ENCODE measurements around the gene NTRK3. TPM values are rescaled to one million over a fixed set of nuclear protein-coding genes. Genes with fewer than 3 reads are reported as not detected.

Gene NTRK3
- total and polyA plus RNA-seq, 4 donors, result 0.21 to 2.9 (median 0.32) TPM

DNA sequence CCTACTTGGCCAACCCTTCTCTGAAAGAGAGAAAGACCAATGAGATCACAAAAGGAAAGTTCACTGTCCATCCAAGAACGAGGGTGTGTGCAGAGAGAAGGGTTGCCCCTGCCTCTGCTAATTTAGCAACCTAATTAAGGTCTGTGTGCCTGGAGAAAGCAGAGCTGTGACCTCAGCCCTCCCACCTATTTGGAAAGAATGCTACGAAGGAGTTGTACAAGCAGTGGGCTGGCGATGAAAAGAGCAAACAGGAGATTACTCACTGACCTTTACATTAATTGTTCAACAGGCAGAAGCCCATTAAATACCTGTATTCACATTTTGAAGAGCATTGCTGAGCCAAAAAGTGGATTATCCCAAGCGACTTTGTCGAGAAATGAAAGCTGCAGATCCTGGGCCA lies 314.9 kb downstream of the NTRK3 start:
- Histone ChIP-seq H3K4me3 (ENCODE audit: low read depth in 1 of 3, low read length in 3 of 3) (no peak overlapping the region), H3K27me3 (ENCODE audit: control insufficient read depth in 4 of 4, insufficient read depth in 4 of 4, low read length in 3 of 4) (no peaks in the 10 kb centered on the region), H3K36me3 (ENCODE audit: control insufficient read depth in 4 of 4, insufficient read depth in 3 of 4, low read depth in 1 of 4, low read length in 3 of 4) (no peaks in the 10 kb centered on the region), H3K9me3 (ENCODE audit: control insufficient read depth in 4 of 4, low read length in 3 of 4) (no peaks in the 10 kb centered on the region), H3K27ac (ENCODE audit: low read depth in 1 of 2, low read length in 2 of 2) (no peak overlapping the region), H3K4me1 (ENCODE audit: control insufficient read depth in 4 of 4, insufficient read depth in 4 of 4, low read length in 3 of 4) (no peaks in the 10 kb centered on the region), H3K9ac (ENCODE audit: low read depth in 1 of 2, low read length in 2 of 2) (no peak overlapping the region)
- DNase-seq (ENCODE audit: low spot score), result no peak
- 52% methylated on average over 5 of the region's 5 CpGs for WGBS
- no peak for TF ChIP-seq RXRA (IDR thresholded peaks at IDR 0.05)
- TF ChIP-seq FOXA2 (IDR thresholded peaks at IDR 0.05), result no peak
- TF ChIP-seq REST (IDR thresholded peaks at IDR 0.05), result no peak
- TF ChIP-seq, protein P1, sequence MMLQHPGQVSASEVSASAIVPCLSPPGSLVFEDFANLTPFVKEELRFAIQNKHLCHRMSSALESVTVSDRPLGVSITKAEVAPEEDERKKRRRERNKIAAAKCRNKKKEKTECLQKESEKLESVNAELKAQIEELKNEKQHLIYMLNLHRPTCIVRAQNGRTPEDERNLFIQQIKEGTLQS (IDR thresholded peaks at IDR 0.05), result no peak
- TF ChIP-seq MAX (IDR thresholded peaks at IDR 0.05), result no peak
- TF ChIP-seq JUND (IDR thresholded peaks at IDR 0.05), result no peak
- no peak for TF ChIP-seq HNF4A (conservative IDR thresholded peaks at IDR 0.05)
- TF ChIP-seq, protein P2, sequence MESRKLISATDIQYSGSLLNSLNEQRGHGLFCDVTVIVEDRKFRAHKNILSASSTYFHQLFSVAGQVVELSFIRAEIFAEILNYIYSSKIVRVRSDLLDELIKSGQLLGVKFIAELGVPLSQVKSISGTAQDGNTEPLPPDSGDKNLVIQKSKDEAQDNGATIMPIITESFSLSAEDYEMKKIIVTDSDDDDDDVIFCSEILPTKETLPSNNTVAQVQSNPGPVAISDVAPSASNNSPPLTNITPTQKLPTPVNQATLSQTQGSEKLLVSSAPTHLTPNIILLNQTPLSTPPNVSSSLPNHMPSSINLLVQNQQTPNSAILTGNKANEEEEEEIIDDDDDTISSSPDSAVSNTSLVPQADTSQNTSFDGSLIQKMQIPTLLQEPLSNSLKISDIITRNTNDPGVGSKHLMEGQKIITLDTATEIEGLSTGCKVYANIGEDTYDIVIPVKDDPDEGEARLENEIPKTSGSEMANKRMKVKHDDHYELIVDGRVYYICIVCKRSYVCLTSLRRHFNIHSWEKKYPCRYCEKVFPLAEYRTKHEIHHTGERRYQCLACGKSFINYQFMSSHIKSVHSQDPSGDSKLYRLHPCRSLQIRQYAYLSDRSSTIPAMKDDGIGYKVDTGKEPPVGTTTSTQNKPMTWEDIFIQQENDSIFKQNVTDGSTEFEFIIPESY (IDR thresholded peaks at IDR 0.05), result no peak
- no peak for TF ChIP-seq TAF1 (conservative IDR thresholded peaks at IDR 0.05)
- TF ChIP-seq GABPA (IDR thresholded peaks at IDR 0.05 in 1 of 2, conservative IDR thresholded peaks at IDR 0.05 in 1 of 2), result no peak

DNA sequence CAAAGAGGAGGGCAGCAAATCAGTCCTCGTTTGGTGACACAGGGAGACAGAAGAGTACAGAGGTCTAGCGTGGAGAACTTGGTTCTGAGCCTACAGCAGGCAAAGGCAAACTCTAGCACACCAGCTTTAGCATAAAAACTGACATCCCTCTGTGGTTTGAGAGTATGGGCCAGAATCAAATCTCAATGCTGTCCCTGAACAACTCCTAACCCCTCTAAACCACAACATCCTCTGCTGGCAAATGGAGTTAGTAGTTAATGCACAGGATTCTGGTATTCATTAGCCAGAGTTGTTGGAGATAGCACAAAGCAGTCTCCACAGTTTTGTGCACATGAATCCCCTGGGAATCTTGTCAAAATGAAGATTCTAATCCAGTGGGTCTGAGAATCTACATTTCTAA lies 315.8 kb downstream of the NTRK3 start:
- no peaks in the 10 kb centered on the region for H3K4me1 ChIP-seq (ENCODE audit: control insufficient read depth in 4 of 4, insufficient read depth in 4 of 4, low read length in 3 of 4)
- DNase-seq (ENCODE audit: low spot score), result no peak
- no peak for TF ChIP-seq MAX (IDR thresholded peaks at IDR 0.05)
- no peak for TF ChIP-seq YY1 (IDR thresholded peaks at IDR 0.05)
- TF ChIP-seq RAD21 (IDR thresholded peaks at IDR 0.05), result no peak
- TF ChIP-seq, protein P1 (IDR thresholded peaks at IDR 0.05), result no peak
- no peak for TF ChIP-seq FOXA2 (IDR thresholded peaks at IDR 0.05)
- TF ChIP-seq, protein P3, sequence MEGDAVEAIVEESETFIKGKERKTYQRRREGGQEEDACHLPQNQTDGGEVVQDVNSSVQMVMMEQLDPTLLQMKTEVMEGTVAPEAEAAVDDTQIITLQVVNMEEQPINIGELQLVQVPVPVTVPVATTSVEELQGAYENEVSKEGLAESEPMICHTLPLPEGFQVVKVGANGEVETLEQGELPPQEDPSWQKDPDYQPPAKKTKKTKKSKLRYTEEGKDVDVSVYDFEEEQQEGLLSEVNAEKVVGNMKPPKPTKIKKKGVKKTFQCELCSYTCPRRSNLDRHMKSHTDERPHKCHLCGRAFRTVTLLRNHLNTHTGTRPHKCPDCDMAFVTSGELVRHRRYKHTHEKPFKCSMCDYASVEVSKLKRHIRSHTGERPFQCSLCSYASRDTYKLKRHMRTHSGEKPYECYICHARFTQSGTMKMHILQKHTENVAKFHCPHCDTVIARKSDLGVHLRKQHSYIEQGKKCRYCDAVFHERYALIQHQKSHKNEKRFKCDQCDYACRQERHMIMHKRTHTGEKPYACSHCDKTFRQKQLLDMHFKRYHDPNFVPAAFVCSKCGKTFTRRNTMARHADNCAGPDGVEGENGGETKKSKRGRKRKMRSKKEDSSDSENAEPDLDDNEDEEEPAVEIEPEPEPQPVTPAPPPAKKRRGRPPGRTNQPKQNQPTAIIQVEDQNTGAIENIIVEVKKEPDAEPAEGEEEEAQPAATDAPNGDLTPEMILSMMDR (IDR thresholded peaks at IDR 0.05; ENCODE audit: low read depth, low read length, missing input control), result no peak
- no peak for TF ChIP-seq EGR1 (IDR thresholded peaks at IDR 0.05; ENCODE audit: low read depth in 2 of 2)
- TF ChIP-seq, protein P2 (IDR thresholded peaks at IDR 0.05), result no peak
- no peak for TF ChIP-seq REST (IDR thresholded peaks at IDR 0.05)
- no peak for TF ChIP-seq HNF4A (conservative IDR thresholded peaks at IDR 0.05)
- no peak for TF ChIP-seq SP1 (IDR thresholded peaks at IDR 0.05)
- no peak for TF ChIP-seq GABPA (IDR thresholded peaks at IDR 0.05 in 1 of 2, conservative IDR thresholded peaks at IDR 0.05 in 1 of 2)
- no peak for TF ChIP-seq HNF4G (IDR thresholded peaks at IDR 0.05)
- H3K9ac ChIP-seq (ENCODE audit: low read depth in 1 of 2, low read length in 2 of 2), result no peak overlapping the region
- no peak overlapping the region for H3K4me3 ChIP-seq (ENCODE audit: low read depth in 1 of 3, low read length in 3 of 3)
- WGBS, result 44% methylated on average over 2 of the region's 2 CpGs
- H3K27ac ChIP-seq (ENCODE audit: low read depth in 1 of 2, low read length in 2 of 2), result no peak overlapping the region
- no peaks in the 10 kb centered on the region for H3K36me3 ChIP-seq (ENCODE audit: control insufficient read depth in 4 of 4, insufficient read depth in 3 of 4, low read depth in 1 of 4, low read length in 3 of 4)
- no peaks in the 10 kb centered on the region for H3K9me3 ChIP-seq (ENCODE audit: control insufficient read depth in 4 of 4, low read length in 3 of 4)
- no peaks in the 10 kb centered on the region for H3K27me3 ChIP-seq (ENCODE audit: control insufficient read depth in 4 of 4, insufficient read depth in 4 of 4, low read length in 3 of 4)
